NCI-H1105 treated with DMSO at 0.1 percent for 48 hours (cell line): Measurements from ENCODE around the gene NFIC.
"Not testable (repeated sequence)": the region's sequence is repeated elsewhere in the genome, so short reads cannot be mapped to it uniquely, and the experiment has no call there.

Experiments
- DNase-seq: peaks from one replicate; lab custom pipeline; 2025; lab: John Stamatoyannopoulos, UW

The NFIC gene

DNA sequence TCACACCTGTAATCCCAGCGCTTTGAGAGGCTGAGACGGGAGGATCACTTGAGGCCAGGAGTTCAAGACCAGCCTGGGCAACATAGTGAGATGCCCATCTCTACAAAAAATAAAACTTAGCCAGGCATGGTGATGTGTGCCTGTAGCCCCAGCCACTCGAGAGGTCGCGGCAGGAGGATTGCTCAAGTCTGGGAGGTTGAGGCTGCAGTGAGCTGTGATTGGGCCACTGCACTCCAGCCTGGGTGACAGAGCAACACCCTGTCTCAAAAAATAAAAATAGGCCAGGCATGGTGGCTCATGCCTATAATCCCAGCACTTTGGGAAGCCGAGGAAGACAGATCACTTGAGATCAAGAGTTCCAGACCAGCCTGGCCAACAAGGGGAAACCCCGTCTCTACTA lies 32.9 kb downstream of the NFIC start:
- not testable (repeated sequence) for DNase-seq

DNA sequence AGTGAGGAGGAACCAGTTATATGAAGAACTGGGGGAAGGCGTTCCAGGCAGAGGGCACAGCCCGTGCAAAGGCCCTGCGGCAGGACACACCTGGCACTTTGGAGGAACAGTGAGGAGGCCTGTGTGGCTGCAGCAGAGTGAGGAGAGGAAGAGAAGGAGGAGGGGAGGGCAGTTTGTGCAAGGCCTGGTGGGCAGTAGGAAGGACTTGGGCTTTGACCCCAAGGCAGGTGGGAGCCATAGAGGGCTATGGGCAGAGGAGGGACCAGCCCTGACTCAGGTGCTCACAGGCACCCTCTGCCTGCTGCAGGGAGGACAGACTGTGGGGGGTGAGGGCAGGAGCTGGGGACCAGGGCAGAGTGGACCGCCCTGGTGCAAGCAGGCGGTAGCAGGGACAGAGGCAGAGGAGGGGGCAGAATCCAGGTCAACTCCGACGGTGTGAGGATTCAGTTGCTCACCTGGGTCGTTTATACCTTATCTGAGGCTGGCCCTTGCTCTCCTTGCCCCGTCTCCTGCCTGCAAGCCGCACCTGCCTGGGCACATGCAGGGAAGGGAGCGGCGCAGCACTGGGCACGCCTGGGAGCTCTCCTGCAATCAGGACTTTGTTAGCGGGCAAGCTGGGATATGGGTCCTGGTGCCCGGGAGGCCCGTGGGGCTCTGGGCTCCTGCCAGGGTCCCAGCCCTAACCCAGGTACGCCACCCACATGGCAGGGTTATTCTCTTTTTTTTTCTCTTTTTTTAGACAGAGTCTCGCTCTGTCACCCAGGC lies 34.8 kb downstream of the NFIC start:
- no peak for DNase-seq

DNA sequence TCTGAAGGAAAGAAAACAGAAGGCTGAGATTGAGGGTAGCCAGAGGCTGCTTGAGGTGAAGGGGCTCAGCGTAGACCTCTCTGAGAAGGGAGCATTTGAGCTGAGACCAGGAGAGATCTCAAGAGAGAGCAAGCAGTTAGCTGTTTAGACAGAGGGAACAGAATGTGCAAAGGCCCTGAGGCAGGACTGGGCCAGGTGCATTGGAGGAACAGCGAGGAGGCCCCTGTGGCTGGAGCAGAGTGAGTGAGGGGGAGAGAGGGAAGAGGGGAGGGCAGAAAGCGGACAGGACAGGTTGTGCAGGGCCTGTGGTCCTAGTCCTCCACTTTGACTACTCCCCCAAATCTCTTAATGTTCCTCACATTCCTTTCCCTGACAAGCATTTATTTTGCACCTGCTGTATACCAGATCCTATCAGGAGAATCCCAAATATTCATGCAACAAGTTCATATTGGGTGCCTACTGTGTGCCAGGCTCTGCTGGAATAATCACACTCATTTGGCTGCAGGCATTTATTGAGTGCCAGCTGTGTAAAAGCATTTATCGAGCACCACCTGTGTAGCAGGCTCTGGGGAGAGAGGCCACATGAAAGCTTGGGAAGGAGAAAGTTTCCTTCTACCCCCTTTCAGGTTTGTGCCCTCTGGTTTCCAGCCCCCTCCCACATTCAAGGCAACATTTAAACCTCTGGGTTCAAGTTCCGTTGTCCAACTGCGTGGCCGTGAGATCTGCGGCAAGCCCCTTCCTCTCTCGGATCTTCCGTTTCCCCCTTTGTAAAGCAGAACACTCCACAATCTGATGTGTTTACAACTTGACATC lies 36.5 kb downstream of the NFIC start:
- DNase-seq = no peak

DNA sequence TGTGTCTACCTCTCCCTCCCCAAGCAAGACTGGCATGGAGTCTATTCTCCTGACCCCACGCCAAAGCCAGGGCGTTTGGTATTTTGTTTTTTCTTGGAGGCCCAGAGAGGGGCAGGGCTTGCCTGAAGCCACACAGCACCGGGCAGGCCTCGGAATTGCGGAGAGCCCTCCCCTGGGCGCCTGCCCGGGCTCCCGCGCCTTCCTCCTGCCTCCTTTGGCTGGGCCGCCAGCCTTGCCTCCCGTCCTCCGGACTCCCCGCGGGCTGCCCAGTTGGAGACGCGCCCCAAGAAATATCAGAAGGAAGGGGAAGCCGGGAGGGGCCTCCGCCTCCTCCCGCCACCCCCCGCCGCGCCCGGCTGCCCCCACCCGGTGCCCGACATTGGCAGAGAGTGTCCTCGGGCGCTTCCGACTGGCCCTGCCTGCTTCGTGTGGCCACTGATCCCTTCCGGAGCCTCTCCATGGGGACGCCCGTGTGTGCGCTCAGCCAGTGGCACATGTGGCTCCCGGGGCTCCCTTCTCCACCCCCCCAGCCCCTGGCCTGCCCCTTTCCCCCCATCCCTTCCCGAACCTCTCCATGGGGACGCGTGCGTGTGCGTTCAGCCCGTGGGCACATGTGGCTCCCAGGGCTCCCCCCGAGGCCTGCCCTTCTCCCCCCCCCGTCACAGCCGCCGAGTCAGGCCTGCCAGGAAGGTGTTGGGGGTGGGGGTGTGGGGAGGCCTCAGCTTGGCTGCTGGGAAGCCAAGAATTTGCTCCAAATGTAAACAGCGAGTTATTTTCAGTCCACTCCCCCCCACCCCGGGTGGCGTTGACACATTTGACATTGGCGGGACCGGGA lies 37.3 kb downstream of the NFIC start:
- no peak for DNase-seq

DNA sequence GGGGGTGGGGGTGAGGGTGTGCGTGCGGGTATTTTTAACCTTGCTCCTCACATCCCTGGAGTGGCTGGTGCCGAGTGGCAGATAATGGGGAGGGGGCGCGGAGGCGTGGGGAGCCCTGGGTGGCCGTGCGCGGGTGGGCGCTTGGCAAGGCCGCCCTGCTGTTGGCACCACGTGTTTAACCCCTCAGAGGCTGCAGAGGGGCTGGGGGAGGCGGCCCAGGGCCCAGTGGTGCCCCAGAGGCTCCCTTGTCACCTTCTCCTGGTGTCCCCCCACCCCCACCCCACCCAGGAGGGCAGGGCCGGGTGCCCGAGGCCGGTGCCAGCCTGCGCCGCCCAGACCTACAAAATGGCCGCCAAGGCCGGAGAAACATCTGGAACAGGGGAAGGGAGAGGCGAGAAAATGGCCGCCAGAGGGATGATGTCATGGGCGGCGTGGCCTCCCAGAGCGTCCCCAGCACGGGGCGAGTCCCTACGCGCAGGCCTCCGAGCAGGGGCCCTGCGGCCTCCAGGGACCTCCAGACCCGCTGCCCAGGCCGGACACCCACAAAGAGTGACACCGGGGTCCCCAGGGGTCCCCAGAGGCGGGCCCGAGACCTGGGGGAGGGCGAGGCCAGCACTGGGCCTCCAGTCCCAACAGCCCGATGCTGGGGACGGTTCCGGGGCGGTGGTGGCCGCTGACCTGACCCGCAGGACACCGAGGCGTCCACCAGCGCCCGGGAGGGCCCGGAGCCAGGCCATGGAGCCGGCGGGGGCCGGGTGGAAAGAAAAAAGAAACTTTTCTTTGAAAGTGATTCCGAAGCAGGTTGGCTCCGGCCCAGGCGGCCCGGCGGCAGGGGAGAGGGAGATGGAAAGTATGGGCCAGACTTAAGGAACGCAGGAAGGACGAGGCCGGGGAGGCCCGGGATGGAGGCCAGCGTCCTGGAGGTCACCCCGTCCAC lies 38.2 kb downstream of the NFIC start:
- no peak for DNase-seq

DNA sequence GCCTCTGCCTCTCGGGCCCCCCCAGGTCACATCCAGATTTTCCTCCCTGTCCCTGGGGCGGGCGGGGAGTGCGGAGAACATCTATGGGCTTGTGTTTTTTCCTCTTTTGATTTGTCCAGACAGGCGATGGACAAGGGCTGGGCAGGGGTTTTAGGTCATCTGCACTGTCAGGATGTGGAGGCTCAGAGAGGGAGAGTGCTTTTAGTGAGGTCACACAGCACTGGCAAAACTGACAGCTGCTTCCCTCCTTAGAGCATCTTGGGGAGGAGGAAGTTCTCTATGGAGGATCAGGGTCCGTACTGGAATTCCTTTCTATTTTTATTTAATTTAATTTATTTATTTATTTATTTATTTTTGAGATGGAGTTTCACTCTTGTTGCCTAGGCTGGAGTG lies 38.9 kb downstream of the NFIC start:
- no peak for DNase-seq

DNA sequence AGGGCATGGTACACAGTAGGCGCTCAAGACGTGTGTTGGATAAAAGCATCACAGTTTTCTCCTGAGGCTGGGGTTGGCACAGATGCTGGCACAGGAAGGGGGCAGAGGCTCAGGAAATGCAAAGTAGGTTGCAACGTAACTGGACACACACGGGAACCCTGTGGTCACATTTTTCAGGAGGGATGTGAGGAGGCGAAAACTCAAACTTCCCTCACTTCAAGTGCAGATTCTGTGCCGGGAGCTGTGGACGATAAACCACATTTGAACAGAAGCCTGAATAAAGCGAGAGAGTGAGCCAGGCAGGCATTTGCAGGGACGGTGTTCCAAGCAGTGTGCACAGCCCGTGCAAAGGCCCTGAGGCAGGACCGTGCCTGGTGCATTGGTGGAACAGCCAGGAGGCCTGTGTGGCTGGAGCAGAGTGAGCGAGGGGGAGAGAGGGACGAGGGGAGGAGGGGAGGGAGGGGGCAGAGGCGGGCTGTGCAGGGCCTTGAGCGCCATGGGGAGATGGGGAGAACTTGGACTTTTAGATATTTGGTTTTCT lies 40.3 kb downstream of the NFIC start:
- no peak for DNase-seq

DNA sequence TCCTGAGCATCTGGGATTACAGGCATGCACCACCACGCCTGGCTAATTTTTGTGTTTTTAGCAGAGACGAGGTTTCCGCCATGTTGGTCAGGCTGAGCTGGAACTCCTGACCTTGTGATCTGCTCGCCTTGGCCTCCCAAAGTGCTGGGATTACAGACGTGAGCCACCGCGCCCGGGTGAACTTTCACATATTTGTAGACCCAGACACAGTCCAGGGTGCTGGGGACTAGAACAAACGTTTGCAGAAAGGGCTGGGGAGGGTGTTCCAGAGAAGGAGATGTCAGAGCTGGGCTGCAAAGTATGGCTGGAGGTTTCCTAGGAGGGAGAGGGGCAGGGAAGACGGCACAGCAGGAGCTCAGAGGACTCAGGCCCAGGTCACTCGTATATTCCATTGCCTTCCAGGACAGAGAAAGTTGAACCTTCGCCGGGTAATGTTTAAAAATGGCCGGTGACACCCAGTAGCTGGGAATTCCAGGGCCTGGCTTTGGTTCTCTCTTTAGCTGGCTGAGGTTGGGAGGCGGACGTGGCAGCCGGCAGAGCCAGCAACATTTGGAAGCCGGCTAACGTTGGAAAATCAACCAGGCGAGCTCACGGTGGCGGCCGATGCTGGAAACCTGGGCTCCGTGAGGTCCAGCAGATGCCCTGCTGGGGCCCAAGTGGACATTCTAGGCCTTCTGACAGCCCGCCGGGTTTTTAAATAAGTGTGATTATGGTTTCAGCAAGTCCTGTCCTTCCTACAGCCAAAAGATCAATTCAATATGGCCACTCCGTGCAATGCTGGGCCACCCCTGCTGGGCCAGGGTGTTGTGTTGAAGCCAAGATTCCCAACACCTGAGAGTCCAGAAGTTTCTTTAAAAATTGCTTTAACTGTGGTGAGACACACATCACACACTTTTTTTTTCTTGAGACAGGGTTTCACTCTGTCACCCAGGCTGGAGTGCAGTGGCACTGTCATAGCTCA lies 41.5 kb downstream of the NFIC start:
- no peak for DNase-seq

DNA sequence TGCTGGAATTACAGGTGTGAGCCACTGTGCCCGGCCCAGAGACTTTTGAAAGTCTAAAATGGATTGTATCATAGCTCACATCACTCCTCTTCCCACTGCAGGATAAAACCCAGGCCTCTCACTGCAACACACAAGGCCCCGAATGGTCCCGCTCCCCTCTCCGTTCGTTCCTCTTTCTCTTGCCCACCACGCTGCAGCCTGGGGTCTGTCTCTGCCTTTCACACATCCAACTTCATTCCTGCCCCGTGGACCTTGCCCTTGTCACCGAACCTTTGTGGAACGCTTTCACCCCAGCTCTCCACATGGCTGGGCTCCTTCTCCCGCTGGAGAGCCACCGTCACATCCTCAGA lies 42.6 kb downstream of the NFIC start:
- DNase-seq = no peak

DNA sequence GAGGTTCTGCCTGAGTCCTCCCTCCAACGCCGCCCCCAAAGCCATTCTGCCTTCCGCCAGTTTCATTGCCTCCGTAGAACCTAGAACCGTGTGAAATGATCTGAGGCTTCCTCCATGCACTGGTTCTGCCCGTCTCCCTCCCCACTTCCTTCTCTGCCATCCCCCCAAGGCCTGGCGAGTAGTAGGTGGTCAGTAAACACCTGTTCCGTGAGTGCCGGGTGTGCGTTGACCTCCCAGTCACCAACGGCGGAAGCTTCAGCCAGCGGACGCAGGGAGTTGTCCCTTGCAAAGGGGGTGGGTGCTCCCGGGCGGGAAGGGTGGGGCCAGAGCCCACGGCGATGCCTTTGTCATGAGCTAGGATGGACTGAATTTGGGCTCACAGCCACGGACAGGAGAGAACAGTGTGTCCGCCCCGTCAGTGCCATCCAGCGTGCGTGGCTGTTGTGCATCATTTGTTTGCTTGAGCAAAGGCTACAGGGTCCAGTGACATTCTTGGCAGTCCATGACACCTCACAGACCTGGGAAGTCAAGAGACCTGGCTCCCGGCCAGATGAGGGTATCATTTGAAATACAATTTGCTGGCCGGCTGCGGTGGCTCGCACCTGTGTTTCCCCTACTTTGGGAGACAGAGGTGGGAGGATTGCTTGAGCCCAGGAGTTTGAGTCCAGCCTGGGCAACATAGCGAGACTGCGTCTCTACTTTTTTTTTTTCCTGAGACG lies 43.1 kb downstream of the NFIC start:
- peak; percentile 34 for DNase-seq

DNA sequence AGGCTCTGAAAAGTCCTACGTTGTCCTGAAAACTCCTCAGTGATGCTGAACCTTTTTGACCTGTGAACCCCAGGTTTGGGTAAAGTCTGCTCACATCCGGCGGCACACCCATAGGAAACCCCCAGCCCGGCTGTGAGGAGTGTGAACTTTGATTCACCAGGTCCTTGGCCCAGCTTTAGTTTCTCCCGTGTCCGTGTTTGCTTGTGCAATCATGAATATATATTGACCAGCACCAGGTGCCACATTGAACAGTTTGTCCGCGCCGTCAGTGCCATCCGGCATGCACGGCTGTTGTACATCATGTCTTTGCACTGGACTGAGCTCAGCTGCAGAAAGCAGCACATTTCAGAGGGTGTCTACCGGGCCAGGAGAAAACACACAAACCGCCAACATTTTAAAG lies 45.3 kb downstream of the NFIC start:
- DNase-seq = no peak

DNA sequence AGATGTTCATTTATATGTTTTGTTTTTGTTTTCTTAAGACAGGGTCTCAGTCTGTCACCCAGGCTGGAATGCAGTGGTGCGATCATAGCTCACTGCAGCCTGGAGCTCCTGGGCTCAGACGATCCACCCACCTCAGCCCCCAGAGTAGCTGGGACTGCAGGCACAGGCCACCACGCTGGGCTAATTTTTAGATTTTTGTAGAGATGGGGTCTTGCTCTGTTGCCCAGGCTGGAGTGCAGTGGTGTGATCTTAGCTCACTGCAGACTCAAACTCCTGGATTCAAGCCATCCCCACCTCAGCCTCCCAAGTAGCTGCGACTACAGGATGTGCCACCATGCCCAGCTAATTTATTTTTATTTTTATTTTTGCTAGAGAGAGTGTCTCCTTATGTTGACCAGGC lies 45.7 kb downstream of the NFIC start:
- DNase-seq = no peak

DNA sequence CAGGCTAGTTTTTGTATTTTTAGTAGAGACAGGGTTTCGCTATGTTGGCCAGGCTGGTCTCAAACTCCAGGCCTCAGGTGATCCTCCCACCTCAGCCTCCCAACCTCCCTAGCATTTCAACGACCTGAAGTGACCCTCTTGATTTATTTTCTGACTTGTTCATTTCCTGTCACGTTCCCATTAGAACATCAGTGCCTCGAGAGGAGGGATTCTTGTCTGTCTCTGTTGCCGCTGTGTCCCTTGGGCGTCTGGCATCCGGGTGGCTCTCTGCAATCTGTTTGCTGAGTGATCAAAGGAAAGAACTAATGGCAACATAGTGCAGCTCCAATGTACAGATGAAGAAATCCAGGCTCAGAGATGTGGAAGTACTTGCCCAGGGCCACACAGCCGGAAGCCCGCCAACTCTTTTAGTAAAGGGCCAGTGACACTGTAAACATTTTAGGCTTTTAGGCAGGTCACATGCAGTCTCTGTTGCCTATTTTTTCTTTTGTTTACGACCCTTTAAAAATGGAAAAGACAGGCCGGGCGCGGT lies 47.5 kb downstream of the NFIC start:
- no peak for DNase-seq

DNA sequence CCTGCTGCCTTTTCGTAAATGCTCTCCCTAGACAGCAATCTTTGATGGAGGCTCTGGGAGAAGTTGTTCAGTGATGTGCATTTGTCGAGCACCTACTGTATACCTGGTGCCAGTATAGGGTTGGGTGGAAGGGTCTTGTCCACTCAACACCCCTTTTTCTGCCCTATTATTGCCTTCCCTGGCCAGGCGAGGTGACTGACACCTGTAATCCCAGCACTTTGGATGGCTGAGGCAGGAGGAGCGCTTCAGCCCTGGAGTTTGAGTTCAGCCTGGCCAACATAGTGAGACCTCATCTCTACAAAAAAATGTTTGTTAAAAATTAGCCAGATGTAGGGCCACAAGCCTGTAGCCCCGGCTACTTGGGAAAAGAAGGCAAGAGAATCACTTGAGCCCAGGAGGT lies 49.3 kb downstream of the NFIC start:
- DNase-seq = no peak

DNA sequence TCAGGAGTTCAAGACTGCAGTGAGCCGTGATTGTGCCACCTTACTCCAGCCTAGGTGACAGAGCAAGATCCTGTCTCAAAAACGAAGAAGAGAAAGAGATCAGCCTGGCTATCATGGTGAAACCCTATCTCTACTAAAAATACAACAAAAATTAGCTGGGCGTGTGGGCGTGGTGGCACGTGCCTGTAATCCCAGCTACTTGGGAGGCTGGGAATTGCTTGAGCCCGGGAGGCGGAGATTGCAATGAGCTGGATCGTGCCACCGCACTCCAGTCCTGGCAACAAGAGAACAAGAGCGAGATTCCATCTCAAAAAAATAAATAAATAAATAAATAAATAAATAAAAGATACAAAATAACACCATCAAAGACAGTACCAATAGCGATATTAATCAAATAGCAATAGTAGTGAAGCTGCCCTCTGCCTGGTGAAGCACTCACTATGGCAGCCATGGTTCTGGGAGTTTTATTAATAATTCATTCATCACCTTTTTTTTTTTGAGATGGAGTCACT lies 53.9 kb downstream of the NFIC start:
- DNase-seq = no peak

DNA sequence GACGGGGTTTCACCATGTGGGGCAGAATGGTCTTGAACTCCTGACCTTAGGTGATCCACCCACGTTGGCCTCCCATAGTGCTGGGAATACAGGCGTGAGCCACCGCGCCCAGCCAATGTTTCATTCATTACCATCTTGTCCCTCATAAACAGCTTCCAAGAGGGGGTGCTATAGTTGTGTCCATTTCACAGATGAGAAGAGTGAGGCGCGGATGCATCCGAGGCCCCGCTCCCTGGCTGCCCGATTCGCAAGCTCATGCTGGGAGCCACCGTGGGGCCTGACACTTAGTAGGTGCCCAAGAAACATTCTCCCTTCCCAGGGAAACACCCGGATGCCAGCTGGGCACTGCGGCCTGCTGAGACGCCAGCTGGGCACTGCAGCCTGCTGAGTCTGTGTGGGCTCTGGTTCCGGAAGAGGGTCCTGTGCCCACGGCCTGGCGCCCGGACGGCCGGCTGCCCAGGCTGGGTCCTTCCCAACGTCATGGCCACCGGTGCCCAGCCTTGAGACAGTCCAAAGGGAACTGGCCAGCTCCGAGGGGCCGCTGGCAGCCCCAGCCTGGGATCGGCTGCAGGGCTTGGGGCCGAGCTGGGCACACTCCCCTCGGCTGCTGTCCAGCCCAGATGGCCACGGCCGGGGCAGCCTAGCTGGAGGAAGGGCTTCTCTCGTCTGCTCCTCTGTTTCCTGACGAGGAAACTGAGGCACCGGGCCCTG lies 54.7 kb downstream of the NFIC start:
- DNase-seq = no peak

DNA sequence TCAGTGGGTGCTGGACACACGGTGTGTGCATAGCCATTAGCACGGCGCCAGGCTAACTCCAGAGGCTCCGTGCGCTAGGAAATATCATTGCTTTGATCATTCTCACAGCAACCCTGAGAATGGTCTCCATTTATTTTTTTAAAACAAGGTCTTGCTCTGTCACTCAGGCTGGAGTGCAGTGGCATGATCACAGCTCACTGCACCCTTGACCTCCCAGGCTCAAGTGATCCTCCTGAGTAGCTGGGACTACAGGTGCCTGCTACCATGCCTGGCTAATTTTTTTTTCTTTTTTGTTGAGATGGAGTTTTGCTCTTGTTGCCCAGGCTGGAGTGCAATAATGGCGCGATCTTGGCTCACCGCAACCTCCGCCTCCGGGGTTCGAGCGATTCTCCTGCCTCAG lies 55.3 kb downstream of the NFIC start:
- DNase-seq = not testable (repeated sequence)

DNA sequence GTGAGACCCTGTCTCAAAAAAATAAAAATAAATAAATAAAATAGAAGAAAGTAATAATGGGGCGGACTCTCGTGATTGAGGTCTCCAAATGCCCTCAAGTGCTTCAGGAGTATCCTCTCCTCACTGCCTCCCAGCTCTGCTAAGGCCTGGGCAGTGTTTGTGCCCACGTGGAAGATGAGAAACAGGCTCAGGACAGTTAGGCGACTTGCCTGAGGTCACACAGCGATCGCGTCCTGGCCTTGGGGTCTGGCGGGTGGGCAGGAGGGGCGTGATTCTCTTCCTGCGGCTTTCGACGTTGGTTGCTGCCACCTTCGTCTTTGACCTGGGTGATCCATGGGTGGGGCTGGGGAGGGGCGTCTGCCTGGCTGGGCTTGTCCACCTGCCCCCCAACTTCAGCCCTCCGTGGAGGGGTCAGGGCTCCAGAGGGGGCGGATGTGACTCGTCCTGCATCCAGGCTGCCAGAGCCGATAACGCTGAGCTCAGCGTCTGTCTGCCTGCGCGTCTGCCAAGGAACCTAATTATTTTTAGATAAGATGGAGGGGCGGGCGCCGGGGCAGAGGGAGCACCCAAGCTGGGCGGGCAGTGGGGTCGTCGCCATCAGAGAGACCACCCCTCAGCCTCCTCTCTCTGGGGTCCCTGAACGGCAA lies 56.9 kb downstream of the NFIC start:
- DNase-seq = no peak
